ENCODE measurements around the gene TBPL2. TPM values are rescaled to one million over a fixed set of nuclear protein-coding genes. Genes with fewer than 3 reads are reported as not detected.

TBPL2 gene
- total RNA-seq, 1 experiment from 2014 or later = not detected

- no peak overlapping the region for H3K9ac ChIP-seq (ENCODE audit: low read length)
- DNase-seq (ENCODE audit: low read depth, low spot score) (no peak), ATAC-seq (no peak)
- no peaks in the 10 kb centered on the region for H3K9me2 ChIP-seq (ENCODE audit: insufficient read depth)
- ChIA-PET POLR2A (no interaction called here), CTCF (interaction anchor here (0.8 to 1.1 kb wide), 2 partner anchors 10 to 21 kb away, joined by 4 to 5 read pairs; no protein-coding TSS in a partner anchor), RAD21 (ENCODE audit: low non-redundant PET in 1 of 2, low total read pairs in 2 of 2, uncharacterized antibody in 2 of 2, unreplicated experiment in 2 of 2) (no interaction called here)
- H3K27ac ChIP-seq (ENCODE audit: low read depth, low read length) = no peak overlapping the region
- TF ChIP-seq CBX3 (IDR thresholded peaks at IDR 0.05; ENCODE audit: low read depth) (no peak), CTCF (IDR thresholded peaks at IDR 0.05 in 2 of 3, conservative IDR thresholded peaks at IDR 0.05 in 1 of 3; ENCODE audit: borderline replicate concordance in 1 of 3, insufficient read depth in 1 of 3, low read depth in 2 of 3, low read length in 2 of 3) (no peak), ELF1 (IDR thresholded peaks at IDR 0.05; ENCODE audit: borderline replicate concordance, low read depth) (no peak), EZH2phosphoT487 (IDR thresholded peaks at IDR 0.05; ENCODE audit: borderline replicate concordance) (no peak), POLR2A (IDR thresholded peaks at IDR 0.05; ENCODE audit: borderline replicate concordance, extremely low read depth, insufficient read depth, insufficient read length) (no peak), FOSL1 (IDR thresholded peaks at IDR 0.05; ENCODE audit: low read depth) (no peak), YY1 (IDR thresholded peaks at IDR 0.05; ENCODE audit: extremely low read depth, insufficient replicate concordance, low read depth, low read length) (no peak), SRF (IDR thresholded peaks at IDR 0.05; ENCODE audit: low read depth) (no peak), EZH2 (IDR thresholded peaks at IDR 0.05) (no peak), SP1 (IDR thresholded peaks at IDR 0.05; ENCODE audit: low read depth) (no peak), ZNF274 (IDR thresholded peaks at IDR 0.05; ENCODE audit: low read depth, low read length) (no peak), ZFX (IDR thresholded peaks at IDR 0.05) (no peak), ZBTB33 (IDR thresholded peaks at IDR 0.05; ENCODE audit: extremely low read depth, insufficient replicate concordance, low read length) (no peak), TCF7L2 (IDR thresholded peaks at IDR 0.05; ENCODE audit: borderline replicate concordance, extremely low read depth, insufficient read depth, insufficient read length) (no peak), RAD21 (IDR thresholded peaks at IDR 0.05; ENCODE audit: low read depth) (no peak), EGR1 (IDR thresholded peaks at IDR 0.05; ENCODE audit: low read depth) (no peak), CEBPB (IDR thresholded peaks at IDR 0.05; ENCODE audit: low read depth) (no peak)
- TF ChIP-seq, protein P1, sequence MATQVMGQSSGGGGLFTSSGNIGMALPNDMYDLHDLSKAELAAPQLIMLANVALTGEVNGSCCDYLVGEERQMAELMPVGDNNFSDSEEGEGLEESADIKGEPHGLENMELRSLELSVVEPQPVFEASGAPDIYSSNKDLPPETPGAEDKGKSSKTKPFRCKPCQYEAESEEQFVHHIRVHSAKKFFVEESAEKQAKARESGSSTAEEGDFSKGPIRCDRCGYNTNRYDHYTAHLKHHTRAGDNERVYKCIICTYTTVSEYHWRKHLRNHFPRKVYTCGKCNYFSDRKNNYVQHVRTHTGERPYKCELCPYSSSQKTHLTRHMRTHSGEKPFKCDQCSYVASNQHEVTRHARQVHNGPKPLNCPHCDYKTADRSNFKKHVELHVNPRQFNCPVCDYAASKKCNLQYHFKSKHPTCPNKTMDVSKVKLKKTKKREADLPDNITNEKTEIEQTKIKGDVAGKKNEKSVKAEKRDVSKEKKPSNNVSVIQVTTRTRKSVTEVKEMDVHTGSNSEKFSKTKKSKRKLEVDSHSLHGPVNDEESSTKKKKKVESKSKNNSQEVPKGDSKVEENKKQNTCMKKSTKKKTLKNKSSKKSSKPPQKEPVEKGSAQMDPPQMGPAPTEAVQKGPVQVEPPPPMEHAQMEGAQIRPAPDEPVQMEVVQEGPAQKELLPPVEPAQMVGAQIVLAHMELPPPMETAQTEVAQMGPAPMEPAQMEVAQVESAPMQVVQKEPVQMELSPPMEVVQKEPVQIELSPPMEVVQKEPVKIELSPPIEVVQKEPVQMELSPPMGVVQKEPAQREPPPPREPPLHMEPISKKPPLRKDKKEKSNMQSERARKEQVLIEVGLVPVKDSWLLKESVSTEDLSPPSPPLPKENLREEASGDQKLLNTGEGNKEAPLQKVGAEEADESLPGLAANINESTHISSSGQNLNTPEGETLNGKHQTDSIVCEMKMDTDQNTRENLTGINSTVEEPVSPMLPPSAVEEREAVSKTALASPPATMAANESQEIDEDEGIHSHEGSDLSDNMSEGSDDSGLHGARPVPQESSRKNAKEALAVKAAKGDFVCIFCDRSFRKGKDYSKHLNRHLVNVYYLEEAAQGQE (IDR thresholded peaks at IDR 0.05; ENCODE audit: low read depth) = no peak
- no peaks in the 10 kb centered on the region for H3K79me2 ChIP-seq (ENCODE audit: insufficient read depth, low read length)
- no peaks in the 10 kb centered on the region for H3K36me3 ChIP-seq (ENCODE audit: control insufficient read depth in 1 of 2, insufficient read depth in 2 of 2, low read length in 2 of 2)
- no peak overlapping the region for H2AFZ ChIP-seq (ENCODE audit: low read depth, low read length, poor library complexity, severe bottlenecking)
- H3K4me1 ChIP-seq (ENCODE audit: control insufficient read depth in 1 of 2, insufficient read depth in 2 of 2, low read length in 2 of 2) = no peaks in the 10 kb centered on the region
- H3K27me3 ChIP-seq (ENCODE audit: insufficient read depth, low read length) = no peaks in the 10 kb centered on the region
- no peak overlapping the region for H3K4me2 ChIP-seq (ENCODE audit: low read length)
- intact Hi-C loops (cut with micrococcal nuclease) = no loop called here
- no peaks in the 10 kb centered on the region for H3K9me3 ChIP-seq (ENCODE audit: control insufficient read depth in 1 of 2, insufficient read depth in 1 of 2, low read depth in 1 of 2, low read length in 2 of 2)
- no peak overlapping the region for H3K4me3 ChIP-seq (replicated peaks in 1 of 2; ENCODE audit: low read depth in 1 of 2, low read length in 2 of 2)
- no TSS peak for BruUV-seq (replicated peaks)
- no peaks in the 10 kb centered on the region for H4K20me1 ChIP-seq (ENCODE audit: insufficient read depth)
Measured at GRCh38 chr14:55417955-55418354, 22.5 kb downstream of the TBPL2 start.
